ENCODE results near the gene INPP4A. TPM values are rescaled to one million over a fixed set of nuclear protein-coding genes. Genes with fewer than 3 reads are reported as not detected.

Gene INPP4A
- polyA plus RNA-seq, 1 of the 3 experiments (the other 2 are of a cell fraction), result 15.0 TPM

DNA sequence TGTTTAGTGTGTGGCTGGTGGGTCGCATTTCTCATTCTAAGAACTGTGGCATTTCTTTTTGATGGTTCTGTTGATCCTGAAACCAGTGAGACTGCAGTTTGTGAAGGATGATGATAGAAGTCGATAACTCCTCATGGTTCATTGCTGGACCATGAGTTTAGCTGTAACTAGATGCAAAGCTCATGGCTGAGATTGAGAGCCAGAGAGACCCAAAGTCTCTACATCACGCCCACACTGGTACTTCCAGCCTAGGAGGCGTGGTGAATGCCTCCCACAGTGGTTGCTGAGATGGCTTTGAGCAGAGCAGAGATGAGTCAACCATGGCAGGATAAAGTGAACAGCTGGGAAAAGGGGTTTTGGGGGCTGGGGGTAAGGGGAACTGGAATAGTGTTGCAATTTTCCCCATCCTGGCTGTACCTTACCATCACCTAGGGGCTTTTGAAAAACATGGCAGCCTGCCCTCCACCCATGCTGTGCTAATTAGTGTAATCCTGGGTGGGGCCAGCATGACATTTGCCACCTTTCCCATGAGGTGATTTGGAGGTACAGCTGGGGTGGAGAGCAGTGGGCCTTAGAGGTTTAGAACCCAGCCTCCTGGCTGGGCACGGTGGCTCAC, 24.1 kb downstream of the INPP4A start (continued):
- TF ChIP-seq, protein P1, sequence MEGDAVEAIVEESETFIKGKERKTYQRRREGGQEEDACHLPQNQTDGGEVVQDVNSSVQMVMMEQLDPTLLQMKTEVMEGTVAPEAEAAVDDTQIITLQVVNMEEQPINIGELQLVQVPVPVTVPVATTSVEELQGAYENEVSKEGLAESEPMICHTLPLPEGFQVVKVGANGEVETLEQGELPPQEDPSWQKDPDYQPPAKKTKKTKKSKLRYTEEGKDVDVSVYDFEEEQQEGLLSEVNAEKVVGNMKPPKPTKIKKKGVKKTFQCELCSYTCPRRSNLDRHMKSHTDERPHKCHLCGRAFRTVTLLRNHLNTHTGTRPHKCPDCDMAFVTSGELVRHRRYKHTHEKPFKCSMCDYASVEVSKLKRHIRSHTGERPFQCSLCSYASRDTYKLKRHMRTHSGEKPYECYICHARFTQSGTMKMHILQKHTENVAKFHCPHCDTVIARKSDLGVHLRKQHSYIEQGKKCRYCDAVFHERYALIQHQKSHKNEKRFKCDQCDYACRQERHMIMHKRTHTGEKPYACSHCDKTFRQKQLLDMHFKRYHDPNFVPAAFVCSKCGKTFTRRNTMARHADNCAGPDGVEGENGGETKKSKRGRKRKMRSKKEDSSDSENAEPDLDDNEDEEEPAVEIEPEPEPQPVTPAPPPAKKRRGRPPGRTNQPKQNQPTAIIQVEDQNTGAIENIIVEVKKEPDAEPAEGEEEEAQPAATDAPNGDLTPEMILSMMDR (IDR thresholded peaks at IDR 0.05), result no peak
- TF ChIP-seq YY1 (IDR thresholded peaks at IDR 0.05; ENCODE audit: low read depth) (no peak), TEAD4 (IDR thresholded peaks at IDR 0.05; ENCODE audit: borderline replicate concordance, insufficient read depth) (no peak), ELF1 (IDR thresholded peaks at IDR 0.05) (no peak)
- TF ChIP-seq, protein P2, sequence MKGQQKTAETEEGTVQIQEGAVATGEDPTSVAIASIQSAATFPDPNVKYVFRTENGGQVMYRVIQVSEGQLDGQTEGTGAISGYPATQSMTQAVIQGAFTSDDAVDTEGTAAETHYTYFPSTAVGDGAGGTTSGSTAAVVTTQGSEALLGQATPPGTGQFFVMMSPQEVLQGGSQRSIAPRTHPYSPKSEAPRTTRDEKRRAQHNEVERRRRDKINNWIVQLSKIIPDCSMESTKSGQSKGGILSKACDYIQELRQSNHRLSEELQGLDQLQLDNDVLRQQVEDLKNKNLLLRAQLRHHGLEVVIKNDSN (IDR thresholded peaks at IDR 0.05; ENCODE audit: borderline replicate concordance, low read depth), result no peak

DNA sequence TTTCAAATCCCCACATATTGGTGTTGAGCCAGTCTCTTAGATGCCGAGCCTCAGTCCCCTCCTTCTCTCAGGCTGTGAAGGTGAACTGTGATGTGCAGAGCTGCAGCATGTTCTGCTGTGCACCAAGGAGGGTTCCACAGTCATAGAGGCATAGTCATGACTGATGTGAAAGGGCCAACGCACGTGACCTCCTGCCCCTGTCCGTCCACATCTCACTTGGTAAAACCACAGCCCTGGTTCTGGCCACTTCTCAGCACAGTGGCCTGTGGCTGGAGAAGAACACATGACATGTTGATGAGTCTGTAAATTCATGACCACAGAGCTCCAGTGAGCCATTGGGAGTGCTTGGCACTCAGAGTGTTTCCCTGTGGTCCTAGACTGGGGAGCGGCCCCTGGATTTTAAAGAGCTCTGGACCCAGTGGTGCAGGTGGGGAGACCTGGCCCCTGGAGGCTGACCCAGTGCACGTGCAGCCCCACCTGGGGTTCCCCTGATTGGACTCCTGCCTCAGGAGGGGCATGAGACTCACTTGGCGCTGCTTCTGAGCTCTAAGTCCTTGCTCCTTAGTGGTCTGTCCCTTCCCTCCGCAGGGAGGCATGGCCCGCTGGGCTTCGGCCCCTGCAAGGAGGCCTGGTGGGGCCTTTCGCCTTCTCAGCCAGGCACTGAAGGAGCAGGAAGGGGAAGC, 25.3 kb downstream of the INPP4A start:
- H3K9me2 ChIP-seq, result no peaks in the 10 kb centered on the region
- H3K36me3 ChIP-seq (replicated peaks in 1 of 2; ENCODE audit: control insufficient read depth in 1 of 2, insufficient read depth in 2 of 2, low read length in 1 of 2), result no peaks in the 10 kb centered on the region
- H3K79me2 ChIP-seq (ENCODE audit: insufficient read depth), result peaks cover 34% of the 10 kb centered on the region
- H3K4me3 ChIP-seq (ENCODE audit: low read depth in 2 of 2, low read length in 1 of 2), result no peak overlapping the region
- H3F3A ChIP-seq (replicated peaks; ENCODE audit: insufficient read depth), result no peaks in the 10 kb centered on the region
- no peaks in the 10 kb centered on the region for H3K27me3 ChIP-seq (ENCODE audit: insufficient read depth)
- H3K27ac ChIP-seq (ENCODE audit: low read depth in 2 of 2, low read length in 1 of 2), result no peak overlapping the region; a peak in 1 of 4 replicates
- peaks cover 15% of the 10 kb centered on the region; the same call in 1 of the 2 replicates for H4K20me1 ChIP-seq (ENCODE audit: insufficient read depth)
- ChIA-PET CTCF (interaction anchor here (1.2 to 1.4 kb wide), 3 partner anchors 8 to 85 kb away, joined by 3 to 4 read pairs (median 3); no protein-coding TSS in a partner anchor), POLR2A (no interaction called here)
- TF ChIP-seq, protein P2 (IDR thresholded peaks at IDR 0.05; ENCODE audit: borderline replicate concordance, low read depth), result no peak
- TF ChIP-seq, protein P3, sequence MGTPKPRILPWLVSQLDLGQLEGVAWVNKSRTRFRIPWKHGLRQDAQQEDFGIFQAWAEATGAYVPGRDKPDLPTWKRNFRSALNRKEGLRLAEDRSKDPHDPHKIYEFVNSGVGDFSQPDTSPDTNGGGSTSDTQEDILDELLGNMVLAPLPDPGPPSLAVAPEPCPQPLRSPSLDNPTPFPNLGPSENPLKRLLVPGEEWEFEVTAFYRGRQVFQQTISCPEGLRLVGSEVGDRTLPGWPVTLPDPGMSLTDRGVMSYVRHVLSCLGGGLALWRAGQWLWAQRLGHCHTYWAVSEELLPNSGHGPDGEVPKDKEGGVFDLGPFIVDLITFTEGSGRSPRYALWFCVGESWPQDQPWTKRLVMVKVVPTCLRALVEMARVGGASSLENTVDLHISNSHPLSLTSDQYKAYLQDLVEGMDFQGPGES (IDR thresholded peaks at IDR 0.05; ENCODE audit: low read depth, low read length), result no peak
- TF ChIP-seq CHD2 (IDR thresholded peaks at IDR 0.05; ENCODE audit: low read length, partially characterized antibody) (no peak), FOXJ3 (CRISPR knock-in tag; IDR thresholded peaks at IDR 0.05) (no peak), TAF1 (IDR thresholded peaks at IDR 0.05; ENCODE audit: borderline replicate concordance, low read depth, low read length) (no peak), ELF1 (IDR thresholded peaks at IDR 0.05) (no peak)
- no peaks in the 10 kb centered on the region for H3K9me3 ChIP-seq
- no peak overlapping the region for H3K4me2 ChIP-seq
- no peak overlapping the region for H2AFZ ChIP-seq (ENCODE audit: low read depth)
- no peak overlapping the region for H3K9ac ChIP-seq
- peaks cover 18 to 53% of the 10 kb centered on the region in 2 experiments for H3K4me1 ChIP-seq (ENCODE audit: control insufficient read depth in 1 of 2, insufficient read depth in 2 of 2, low read depth in 1 of 2, low read length in 1 of 2)
- WGBS (ENCODE audit: low lambda C conversion rate), result 97% methylated on average over 5 of the region's 11 CpGs
- no peak for DNase-seq

Measured in SK-N-SH (cell line).